HEK293 (cell line): ENCODE results near the gene ANAPC16.

Experiments used
- ATF2 ChIP-seq: fragments of 450-650 bp; formaldehyde crosslinking; IDR thresholded peaks from 2 replicates; pipeline ENCODE4 v1.5.1; 2016; ENCODE audit warnings: missing biosample characterization, missing genetic modification characterization, low read depth
- CTCF ChIP-seq: fragments of 450-650 bp; formaldehyde crosslinking; IDR thresholded peaks from 2 replicates; pipeline ENCODE4 v1.5.1; 2016; ENCODE audit warnings: missing biosample characterization, missing genetic modification characterization
- KLF1 ChIP-seq: fragments of 450-650 bp; formaldehyde crosslinking; IDR thresholded peaks from 2 replicates; pipeline ENCODE4 v1.5.1; 2016; ENCODE audit warnings: missing biosample characterization, missing genetic modification characterization
- KLF10 ChIP-seq: fragments of 450-650 bp; IDR thresholded peaks from 2 replicates; pipeline ENCODE4 v1.5.1; 2018; ENCODE audit warnings: missing biosample characterization, mild to moderate bottlenecking, missing genetic modification characterization
- YY1 ChIP-seq: fragments of 450-650 bp; formaldehyde crosslinking; IDR thresholded peaks from 2 replicates; pipeline ENCODE4 v1.5.1; 2018; ENCODE audit warnings: missing biosample characterization, missing genetic modification characterization
- ZFP69B ChIP-seq: fragments of 450-650 bp; formaldehyde crosslinking; IDR thresholded peaks from 2 replicates; pipeline ENCODE4 v1.5.1; 2016; ENCODE audit warnings: missing biosample characterization, missing genetic modification characterization
- ZNF184 ChIP-seq: fragments of 450-650 bp; IDR thresholded peaks from 2 replicates; pipeline ENCODE4 v1.5.1; 2018; ENCODE audit warnings: missing biosample characterization, mild to moderate bottlenecking, missing genetic modification characterization
- ZNF521 ChIP-seq: fragments of 450-650 bp; formaldehyde crosslinking; IDR thresholded peaks from 2 replicates; pipeline ENCODE4 v1.5.1; 2017; ENCODE audit warnings: missing biosample characterization, mild to moderate bottlenecking, missing genetic modification characterization
- ZNF629 ChIP-seq: fragments of 450-650 bp; formaldehyde crosslinking; IDR thresholded peaks from 2 replicates; pipeline ENCODE4 v1.5.1; 2017; ENCODE audit warnings: missing biosample characterization, missing genetic modification characterization

DNA sequence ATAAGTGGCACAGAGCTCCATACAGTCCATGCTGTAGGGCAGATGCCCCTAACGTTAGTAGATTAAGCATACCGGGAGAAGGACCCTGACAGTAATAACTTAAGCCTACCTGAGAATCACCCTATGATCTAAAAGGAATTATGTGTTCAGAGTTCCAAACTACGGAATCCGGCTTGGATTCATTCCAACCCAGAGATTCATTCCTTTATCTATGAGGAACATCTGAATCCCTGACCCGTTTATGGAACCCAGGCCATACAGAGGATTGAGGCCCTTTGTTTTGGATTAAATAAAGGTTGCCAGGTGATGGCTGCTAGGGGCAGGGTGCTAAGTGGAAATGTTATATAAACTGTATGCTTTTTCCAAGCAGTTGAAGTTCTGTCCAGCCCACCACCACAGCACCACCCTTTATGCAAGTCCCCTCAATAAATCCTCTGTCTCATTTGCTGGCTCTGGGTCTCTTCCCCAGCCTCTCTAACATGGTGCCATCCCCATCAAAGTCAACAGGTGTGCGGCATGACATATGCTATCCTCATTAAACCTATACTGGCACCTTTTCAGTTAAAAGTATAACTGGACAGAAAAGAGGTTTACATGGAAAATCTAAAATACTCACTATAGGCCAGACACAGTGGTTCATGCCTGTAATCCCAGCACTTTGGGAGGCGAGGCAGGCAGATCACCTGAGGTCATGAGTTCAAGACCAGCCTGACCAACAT lies 9.1 kb upstream of the ANAPC16 start:
- TF ChIP-seq YY1 (tag by site-specific recombination) (no peak), KLF10 (tag by site-specific recombination) (no peak), ZNF629 (no peak), CTCF (no peak), KLF1 (tag by site-specific recombination) (no peak), ZNF184 (tag by site-specific recombination) (no peak), ATF2 (tag by site-specific recombination) (no peak), ZNF521 (tag by site-specific recombination) (no peak), ZFP69B (tag by site-specific recombination) (no peak)
